Suppressor macrophage treated with lipopolysaccharide for 4 hours (primary cell): ENCODE results near the gene C19orf25.
"Not testable (repeated sequence)": the region's sequence is repeated elsewhere in the genome, so short reads cannot be mapped to it uniquely, and the experiment has no call there.

Source experiments
- DNase-seq: peaks from one replicate; pipeline ENCODE4 v3.0.0-alpha.2; 2020

The C19orf25 gene

DNA sequence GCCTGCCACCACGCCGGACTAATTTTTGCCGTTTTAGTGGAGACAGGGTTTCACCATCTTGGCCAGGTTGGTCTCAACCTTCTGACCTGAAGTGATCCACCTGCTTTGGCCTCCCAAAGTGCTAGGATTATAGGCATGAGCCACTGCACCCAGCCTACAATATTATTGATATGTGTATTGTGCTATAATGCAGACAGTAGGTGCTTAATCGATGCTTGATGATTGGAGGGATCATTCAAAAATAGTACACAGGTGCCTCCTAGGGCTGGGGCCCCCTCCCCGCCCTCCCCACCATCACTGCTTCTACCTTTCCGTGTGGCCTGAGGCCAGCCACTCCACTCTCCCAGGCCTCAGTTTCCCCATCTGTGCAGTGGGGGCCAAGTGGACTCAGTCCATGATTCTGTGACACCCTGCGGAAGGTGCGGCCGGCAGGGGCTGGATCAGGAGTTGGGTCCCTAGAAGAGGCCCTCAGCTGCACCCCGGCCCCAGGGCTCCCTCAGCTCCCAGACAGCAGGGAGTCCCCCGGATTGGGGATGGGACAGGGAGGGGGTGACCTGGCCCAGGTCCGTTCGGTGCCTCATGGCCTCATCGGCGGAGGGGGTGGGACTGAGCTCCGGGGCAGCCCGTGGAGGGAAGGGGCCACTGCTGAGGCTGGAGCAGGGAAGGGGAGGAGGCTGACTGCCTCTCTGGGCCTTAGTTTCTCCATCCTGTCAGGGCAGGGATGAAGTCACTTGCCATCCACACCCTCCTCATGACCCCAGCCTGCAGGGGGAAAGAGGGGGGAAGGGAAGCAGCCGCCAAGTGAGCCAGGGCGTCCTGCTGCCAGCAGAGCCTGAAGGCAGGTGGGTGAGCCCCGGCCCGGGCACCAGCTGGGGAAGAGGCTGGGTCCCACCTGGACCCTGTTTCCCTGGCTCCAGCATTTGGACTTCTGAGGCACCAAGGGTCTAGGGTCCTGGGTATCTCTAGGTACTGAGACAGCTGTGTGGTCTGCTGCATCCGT is 32.6 kb upstream of the C19orf25 start:
- DNase-seq = no peak

DNA sequence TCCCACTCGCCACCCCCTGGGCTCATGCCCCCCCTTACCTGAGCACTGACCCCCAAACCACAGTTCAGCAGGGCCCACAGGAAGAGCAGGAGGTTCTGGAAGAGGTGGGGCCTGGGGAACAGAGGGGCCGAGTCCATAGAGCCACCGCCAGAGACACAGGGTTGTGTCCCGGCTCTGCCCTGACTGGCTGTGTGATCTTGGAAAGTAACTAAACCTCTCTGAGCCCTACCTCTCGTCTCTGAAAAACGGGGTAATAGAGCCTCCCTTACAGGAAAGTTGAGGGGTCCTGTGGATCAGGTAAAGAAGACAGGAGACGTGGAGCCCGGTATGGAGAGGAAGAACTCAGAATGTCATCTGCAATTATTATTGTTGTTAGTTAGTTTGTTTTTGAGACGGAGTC is 31.8 kb upstream of the C19orf25 start:
- DNase-seq = no peak

DNA sequence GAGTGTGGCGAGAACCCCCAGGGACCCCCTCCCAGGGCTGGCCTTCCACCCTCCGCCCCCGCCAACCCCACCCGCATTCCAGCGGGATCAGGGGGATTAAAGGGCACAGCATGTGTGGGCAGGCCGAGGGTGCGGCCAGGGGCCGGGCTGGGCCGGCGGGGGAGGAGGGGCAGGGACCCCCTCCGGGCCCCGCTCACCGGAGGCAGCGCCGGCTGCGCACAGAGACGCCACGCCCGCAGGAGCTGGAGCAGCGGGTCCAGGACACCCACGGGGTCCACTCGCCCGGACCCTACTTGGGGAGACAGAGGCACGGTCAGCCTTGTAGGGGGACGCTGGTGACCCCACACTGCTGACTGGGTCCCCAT is 31.4 kb upstream of the C19orf25 start:
- DNase-seq = no peak

DNA sequence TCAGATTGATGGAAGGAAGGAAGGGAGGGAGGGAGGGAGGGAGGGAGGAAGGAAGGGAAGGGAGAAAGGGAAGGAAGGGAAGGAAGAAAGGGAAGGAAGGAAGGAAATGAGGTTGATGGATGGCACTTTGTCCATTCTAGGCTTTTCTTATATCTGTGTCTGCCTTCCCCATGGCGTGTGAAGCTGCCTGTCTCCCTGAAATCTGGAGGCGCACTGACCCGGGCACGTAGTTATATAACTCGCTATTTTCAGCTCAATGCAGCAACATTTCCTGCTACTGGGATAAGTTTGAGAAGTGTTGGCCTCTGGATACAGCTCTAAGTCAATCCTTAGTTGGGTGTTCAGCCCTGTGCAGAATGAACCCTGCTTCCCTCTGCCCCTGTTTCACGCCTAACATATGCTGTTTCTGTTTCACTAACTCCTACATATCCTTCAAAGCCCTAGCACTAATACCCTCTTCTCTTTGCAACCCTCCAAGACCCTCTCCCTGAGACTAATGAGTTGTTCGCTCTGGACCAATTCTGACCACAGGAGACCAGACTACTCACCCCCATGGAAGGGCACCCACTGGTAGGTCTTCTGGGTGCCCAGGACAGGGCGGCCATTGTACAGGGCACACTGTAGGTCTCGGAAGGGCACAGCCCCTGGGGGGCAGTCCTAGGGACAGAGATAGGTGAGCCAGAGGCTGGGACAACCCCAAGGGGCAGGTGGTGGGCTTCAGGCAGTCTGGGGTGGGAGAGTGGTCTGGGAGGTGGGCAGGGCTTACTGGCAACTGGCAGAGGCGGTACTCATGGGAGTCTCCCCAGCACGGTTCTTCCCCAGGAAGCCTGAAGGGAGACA is 30.8 kb upstream of the C19orf25 start:
- no peak for DNase-seq

DNA sequence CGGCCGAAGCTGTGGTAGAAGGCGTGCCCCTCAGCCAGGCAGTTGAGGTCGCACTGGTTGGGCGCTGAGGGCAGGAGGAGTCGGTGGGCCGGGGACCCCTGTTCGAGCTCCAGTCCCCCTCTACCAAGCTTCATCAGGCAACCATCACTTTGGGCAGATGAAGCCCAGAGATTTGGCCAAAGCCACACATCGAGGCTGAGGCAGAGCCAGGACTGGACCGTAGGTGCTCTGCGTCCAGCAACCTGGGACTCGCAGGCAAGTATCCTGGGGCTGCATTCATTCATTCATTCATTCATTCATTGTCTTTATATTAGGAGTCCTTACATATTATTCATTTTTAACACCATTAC is 29.5 kb upstream of the C19orf25 start:
- no peak for DNase-seq

DNA sequence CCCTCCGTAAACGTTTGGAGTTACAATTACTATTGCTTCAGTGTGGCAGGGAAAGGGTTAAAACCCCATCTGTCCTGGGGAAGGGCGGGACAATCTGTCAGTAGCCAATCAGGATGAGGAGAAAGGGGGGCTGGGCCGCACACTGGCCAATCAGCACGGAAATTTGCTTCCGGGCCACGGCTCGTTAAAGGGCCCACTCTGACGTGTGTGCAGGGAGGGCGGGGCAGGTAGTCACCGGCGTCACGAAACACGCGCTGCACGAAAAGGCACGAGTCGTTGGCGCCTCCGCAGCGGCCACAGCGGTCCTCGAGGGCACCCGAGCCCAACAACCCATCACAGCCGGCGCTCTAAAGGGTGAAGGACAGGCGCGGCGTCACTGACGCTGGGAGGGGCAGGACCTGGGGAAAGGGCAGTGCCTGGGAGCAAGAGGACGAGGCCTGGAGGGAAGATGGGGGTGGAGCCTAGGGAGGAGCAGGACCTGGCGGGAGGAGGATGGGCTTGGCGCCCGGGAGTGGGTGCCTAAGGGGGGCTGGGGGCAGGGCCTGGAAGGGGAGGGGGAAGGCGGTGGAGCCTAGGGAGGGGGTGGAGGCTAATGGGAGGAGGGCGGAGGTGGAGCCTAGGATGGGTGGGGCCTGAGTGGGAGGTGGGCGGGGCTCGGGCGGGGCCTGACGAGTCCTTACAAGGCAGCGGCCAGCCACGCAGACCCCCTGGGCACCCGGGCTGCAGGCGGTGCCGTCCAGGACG is 28.9 kb upstream of the C19orf25 start:
- DNase-seq = peak; percentile 92

DNA sequence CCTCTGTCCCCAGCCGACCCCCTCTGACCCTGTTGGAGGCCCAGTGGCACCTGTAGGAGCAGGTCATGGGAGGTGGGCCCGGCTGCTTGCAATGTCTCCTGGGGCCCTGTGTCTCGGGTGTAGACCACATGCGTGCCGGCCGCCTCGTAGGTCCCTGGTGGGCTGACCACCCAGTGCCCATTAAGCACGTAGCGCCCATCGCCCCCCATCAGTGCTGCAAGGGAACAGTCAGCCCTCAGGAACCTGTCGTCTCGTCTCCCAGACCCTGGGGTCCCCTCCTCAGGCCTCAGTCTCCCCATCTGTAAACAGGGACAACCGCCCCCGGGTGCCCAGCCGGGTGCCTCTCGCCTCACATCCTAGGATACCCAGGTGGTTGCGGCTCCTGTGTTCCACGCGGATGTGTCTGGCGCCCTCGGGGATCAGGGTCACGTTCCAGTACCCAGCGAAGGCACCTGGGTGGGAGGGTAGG is 28.2 kb upstream of the C19orf25 start:
- DNase-seq = no peak

DNA sequence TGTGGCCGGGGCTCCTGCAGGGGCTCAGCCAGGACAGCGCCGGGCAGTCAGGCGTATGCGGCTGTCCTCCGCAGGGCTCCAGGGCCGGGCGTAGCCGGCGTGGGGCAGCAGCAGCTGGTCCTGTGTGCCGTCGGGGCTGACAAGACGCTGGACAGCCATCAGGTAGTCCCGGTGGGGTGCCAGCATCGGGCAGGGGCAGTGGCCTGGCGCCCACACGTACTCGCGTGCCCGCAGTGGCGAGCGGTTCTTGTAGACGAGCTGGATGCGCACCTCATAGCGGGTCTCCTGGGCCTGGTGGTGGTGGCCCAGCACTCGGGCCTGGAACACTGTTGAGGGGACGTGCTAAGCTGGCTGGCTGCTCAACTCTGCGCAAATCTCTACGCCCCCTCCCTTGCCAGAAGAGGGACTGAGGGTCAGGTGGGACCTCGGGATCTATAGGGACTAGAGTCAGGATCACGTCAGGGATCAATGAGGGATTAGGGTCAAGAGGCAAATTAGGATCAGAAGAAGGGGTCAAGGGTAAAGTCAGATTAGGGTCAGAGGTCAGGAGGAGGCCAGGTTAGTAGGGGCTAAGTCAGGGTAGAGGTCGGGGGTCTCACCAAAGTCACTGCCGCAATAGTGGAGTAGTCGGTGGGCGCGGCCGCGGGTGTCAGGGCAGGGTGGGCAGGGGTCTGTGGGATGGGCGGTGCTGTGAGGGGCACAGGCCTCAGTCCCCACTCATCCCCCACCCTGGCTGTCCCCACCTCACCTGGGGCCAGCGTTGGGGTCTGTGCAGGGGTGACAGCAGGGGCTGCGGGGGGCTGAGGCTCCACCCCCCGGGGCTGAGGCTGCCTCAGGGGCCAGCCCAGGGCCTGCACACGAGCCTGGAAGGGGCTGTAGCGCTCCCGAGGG is 27.2 kb upstream of the C19orf25 start:
- DNase-seq = no peak

DNA sequence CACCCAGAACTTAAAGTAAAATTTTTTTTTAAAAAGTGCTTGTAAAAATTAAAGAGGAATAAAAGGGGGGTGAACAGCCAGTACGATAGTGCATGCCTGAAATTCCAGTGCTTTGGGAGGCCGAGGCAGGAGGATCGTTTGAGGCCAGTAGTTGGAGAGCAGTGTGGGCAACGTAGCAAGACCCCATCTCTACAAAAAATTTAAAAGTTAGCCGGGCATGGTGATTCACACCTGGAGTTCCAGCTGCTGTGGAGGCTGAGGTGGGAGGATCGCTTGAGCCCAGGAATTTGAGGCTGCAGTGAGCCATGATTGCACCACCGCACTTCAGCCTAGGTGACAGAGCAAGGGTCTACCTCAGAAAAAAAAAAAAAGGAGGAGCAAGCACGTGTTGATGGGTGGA is 26.0 kb upstream of the C19orf25 start:
- no peak for DNase-seq

DNA sequence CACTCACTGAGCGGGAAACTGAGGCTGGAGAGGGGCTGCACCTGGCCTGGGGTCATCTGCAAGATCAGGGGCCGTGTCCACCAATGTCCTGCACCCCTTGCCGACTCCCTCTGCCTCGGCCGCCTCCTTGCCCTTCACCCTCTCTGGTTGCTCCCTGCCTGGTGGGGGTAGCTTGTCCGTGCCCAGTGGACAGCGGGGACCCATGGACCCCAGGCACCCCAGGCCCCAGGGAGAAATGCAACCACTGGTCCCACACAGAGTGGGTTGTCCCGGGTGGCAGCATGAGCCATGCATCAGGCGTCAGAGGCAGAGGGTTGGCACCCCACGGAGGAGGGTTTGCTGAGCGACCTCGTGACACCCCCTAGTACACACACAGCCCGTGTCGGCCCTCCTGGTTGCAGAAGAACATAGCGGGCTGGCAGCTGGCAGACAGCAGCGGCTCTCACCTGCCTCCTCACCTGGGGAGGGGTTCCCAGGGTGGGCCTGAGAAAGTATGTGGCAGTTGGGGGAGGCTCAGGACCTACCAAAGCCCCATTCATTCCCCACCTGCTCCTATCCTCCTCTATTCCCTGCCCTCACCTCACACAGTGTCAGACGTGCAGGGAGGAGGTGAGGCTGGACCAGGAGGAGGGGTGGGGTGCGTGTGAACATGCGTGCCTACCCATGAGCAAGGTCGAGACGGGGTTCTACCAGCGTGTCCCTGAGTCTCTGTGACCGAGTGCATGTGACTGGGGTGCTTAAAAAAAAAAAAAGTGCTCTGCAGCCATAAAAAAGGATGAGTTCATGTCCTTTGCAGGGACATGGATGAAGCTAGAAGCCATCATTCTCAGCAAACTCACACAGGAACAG is 25.1 kb upstream of the C19orf25 start:
- DNase-seq = no peak

DNA sequence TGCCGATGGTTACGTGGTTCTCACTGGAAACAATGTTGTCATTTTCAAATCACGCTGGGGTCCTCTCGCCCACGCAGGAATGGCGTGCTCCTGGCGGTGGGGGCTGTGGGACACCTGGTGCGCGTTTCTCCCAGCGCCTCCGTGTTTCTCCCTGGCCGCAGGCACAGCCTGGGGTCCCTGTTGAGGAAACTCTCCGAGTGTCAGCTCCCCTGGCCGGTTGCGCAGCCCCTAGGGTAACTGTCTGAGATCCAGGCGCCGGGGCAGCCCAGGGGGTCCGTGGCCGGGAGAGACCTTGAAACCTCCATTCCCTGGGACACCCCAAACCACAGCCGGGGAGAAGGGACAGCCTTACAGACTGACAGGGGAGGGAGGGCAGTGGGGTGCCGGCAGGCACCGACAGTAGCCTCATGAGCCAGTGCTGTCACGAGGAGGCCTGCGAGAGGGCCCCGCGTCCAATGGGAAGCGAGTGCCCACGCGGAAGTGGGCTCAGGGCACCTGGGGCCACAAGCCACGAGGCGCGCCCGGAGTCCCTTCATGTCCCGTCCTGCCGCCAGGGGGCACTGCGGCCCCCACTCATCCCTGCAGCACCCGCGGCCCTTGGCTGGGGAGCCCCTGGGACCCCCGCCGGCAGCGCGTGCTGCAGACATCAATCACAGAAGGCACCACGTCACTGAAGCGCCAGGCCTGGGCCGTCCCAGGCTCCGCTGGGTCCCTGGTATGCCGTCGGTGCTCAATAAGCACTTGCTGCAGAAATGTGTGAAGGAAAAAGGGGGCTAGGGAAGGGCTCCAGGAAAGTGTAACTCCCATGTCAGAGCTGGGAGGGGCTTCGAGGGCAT is 24.3 kb upstream of the C19orf25 start:
- DNase-seq = peak; percentile 58

DNA sequence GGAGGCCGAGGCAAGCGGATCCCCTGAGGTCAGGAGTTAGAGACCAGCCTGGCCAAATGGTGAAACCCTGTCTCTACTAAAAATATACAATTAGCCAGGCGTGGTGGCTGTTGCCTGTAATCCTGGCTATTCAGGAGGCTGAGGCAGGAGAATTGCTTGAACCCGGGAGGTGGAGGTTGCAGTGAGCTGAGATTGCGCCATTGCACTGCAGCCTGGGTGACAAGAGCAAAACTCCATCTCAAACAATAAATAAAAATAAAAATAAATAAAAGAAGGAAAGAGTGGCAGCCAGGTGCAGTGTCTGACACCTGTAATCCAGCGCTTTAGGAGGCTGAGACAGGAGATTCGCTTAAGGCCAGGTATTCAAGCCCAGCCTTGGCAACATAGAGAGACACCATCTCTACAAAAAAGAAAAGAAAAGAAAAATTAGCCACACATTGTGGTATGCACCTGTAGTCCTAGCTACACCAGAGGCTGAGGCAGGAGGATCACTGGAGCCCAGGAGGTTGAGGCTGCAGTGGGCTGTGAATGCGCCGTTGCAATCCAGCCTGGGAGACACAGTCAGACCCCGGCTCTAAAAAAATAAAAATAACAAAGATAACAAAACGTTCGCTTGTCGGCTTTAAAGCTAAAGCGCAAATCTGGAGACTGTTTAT is 23.5 kb upstream of the C19orf25 start:
- no peak for DNase-seq

DNA sequence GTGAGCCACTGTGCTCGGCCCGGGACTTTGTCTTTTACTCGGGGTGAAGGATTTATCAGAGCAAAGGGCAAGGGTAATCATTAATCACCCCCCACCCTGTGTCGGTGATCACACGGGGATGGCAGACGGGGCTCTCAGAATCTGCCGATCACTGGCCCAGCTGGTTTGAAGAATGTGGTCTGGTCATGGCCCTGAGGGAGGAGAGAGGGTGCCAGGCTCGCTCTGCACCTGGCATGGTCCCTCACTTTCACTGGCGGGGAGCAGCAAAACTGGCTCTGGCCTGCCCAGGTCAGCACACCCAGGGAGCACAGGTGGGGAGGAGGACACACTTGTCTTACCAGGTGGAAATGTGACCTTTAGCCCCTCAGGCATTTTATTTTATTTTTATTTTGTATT is 22.2 kb upstream of the C19orf25 start:
- no peak for DNase-seq

DNA sequence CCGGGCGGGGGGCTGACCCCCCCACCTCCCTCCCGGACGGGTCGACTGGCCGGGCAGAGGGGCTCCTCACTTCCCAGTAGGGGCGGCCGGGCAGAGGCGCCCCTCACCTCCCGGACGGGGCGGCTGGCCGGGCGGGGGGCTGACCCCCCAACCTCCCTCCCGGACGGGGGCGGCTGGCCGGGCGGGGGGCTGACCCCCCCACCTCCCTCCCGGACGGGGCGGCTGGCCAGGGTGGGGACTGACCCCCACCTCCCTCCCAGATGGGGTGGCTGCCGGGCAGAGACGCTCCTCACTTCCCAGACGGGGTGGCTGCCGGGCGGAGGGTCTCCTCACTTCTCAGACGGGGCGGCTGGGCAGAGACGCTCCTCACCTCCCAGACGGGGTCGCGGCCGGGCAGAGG is 20.2 kb upstream of the C19orf25 start:
- not testable (repeated sequence) for DNase-seq

DNA sequence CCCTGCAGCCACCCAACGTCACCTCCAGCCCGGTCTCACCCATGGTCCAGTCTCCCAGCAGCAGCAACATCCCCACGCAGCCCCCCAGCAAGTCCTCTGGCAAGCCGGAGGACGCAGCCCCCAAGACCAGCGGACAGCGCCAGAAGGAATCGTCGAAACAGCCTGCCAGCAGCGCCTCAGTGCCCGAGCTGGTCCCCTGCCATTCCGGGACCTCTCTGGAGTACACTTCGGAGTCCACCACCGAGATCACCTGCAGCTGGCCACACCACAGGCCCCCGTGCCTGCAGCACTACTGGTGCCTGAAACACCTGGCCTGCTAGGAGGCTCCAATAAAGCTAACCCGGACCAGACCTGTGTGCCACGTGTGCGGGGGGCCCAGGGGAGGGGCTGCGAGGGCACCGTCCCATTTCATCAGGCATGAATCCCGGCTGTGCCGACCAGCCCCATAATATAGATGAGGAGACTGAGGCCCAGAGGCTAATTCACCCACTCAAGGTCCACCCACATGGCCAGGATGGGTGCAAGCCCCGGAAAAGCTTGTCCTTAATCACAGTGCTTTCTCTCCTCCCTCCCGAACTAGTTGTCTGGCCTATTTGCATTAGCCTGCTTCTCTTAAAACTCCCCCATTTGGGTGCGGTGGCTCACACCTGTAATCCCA is 18.7 kb upstream of the C19orf25 start:
- no peak for DNase-seq

DNA sequence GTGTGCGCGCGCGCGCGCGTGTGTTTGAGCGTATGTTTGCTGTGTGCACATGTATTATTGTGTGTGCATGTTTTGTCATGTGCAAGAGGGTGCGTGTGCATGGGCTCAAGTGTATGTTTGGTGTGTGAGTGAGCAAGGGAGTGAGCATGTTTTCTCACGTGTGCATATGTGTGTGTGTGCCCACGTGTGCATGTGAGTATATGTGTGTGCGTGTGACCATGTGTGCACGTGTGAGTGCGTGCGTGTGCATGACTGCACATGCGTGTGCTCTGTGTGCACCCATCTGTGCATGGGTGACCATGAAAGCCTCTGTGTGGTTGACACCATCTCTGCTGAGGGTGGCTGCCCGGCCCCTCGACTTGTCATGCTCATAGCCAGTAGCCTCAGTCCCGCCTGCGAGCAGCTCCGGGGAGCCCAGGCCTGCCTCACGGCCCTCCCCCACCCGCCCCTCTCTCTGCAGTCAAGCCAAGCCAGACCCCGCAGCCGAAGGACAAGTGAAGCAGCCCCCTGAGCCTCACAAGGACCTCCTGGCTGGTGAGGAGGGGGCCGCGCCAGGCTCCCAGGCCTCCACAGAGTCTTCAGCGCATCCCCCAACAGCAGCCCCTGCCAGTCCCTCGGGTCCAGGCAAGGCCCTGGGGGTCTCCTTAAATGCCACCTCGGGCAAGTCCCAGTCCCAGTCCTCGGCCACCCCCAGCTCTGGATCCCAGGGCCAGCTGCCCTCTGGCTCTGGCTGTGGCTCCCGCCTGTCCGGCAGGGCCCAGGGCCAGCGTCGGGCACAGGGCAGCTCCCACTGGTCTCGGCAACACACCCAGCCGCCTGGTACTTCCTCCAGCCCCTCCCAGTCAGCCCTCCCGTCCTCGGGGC is 17.9 kb upstream of the C19orf25 start:
- DNase-seq = no peak

DNA sequence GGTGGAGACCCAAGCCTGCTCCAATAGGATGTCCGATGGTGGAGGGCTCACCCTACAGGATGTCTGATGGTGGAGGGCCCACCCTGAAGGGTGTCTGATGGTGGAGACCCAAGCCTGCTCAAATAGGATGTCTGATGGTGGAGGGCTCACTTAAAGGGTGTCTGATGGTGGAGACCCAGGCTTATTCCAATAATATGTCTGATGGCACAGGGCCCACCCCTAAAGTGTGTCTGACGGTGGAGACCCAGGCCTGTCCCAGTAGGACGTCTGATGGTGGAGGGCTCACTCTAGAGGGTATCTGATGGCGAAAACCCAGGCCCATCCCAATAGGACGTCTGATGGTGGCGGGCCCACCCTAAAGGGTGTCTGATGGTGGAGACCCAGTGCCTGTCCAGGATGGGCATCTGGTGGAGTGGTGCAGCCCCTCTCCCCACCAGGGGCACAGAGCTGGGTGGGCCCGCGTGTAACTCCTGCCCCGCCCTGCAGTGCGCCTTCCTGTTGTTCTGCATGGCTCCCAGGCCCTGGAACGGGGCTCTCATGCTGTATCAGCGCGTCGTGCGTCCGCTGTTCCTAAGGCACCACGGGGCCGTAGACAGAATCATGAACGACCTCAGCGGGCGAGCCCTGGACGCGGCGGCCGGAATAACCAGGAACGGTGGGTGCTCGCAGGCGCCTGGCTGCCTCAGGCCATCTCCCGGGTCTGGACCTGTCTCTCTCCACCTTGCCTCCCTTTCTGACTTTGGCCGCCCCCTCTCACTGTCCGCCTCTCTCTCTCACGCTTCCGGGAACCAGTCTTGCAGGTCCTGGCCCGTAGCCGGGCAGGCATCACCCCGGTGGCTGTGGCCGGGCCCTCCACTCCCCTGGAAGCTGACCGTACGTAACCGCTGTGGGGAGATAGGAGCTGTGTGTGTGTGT is 17.0 kb upstream of the C19orf25 start:
- no peak for DNase-seq
